HT1080 (cell line): ENCODE data around the gene SLC25A51. TPM values are rescaled to one million over a fixed set of nuclear protein-coding genes. Genes with fewer than 3 reads are reported as not detected.
A peak's percentile ranks its signal among the peaks of the same experiment; 100 is the strongest.
"Not testable (repeated sequence)": the region's sequence is repeated elsewhere in the genome, so short reads cannot be mapped to it uniquely, and the experiment has no call there.

ENCODE experiments used
- DNase-seq: peaks from one replicate; pipeline ENCODE4 v3.0.0-alpha.2; 2015; ENCODE audit warnings: low read depth
- total RNA-seq: library from RNA; depleted of rRNA; stranded (reverse); fragments of >200 nt; shearing (Covaris generic); gene quantifications from 2 replicates; pipeline ENCODE4 v1.2.3, GENCODE V29; 2014

SLC25A51 gene
- total RNA-seq, 1 experiment from 2014 or later: 39.8 TPM

- DNase-seq: no peak
Observed at GRCh38 chr9:37905776-37906175, 1.8 kb upstream of the SLC25A51 start.

GRCh38 chr9:37905131-37905505 is 1.2 kb upstream of the SLC25A51 start:
- no peak for DNase-seq

GRCh38 chr9:37904445-37905130 is 661 bp upstream of the SLC25A51 start:
- DNase-seq: no peak

GRCh38 chr9:37902796-37903646 is 906 bp downstream of the SLC25A51 start:
- peak; percentile 37 for DNase-seq

- no peak for DNase-seq
Observed at GRCh38 chr9:37902131-37902530, 1.8 kb downstream of the SLC25A51 start.

GRCh38 chr9:37899041-37899440 is 4.9 kb downstream of the SLC25A51 start:
- no peak for DNase-seq

- peak; percentile 55 for DNase-seq
Observed at GRCh38 chr9:37897665-37898064, 6.3 kb downstream of the SLC25A51 start.

- DNase-seq: no peak
Observed at GRCh38 chr9:37892063-37892462, 11.9 kb downstream of the SLC25A51 start.

GRCh38 chr9:37891042-37891441 is 12.9 kb downstream of the SLC25A51 start:
- not testable (repeated sequence) for DNase-seq

GRCh38 chr9:37889536-37889935 is 14.4 kb downstream of the SLC25A51 start:
- DNase-seq: no peak

- DNase-seq: not testable (repeated sequence)
Observed at GRCh38 chr9:37887977-37888583, 15.8 kb downstream of the SLC25A51 start.

- no peak for DNase-seq
Observed at GRCh38 chr9:37880916-37881479, 22.9 kb downstream of the SLC25A51 start.

GRCh38 chr9:37876376-37876775 is 27.6 kb downstream of the SLC25A51 start:
- DNase-seq: no peak

- no peak for DNase-seq
Observed at GRCh38 chr9:37873955-37874354, 30.0 kb downstream of the SLC25A51 start.

- DNase-seq: no peak
Observed at GRCh38 chr9:37870799-37871176, 33.1 kb downstream of the SLC25A51 start.

GRCh38 chr9:37870081-37870798 is 33.7 kb downstream of the SLC25A51 start:
- no peak for DNase-seq

GRCh38 chr9:37862530-37862929 is 41.4 kb downstream of the SLC25A51 start:
- DNase-seq: no peak

- DNase-seq: peak; percentile 2
Observed at GRCh38 chr9:37859043-37859442, 44.9 kb downstream of the SLC25A51 start.

- no peak for DNase-seq
Observed at GRCh38 chr9:37856551-37856950, 47.4 kb downstream of the SLC25A51 start.

GRCh38 chr9:37852222-37852621 is 51.7 kb downstream of the SLC25A51 start:
- no peak for DNase-seq

- DNase-seq: peak; percentile 81
Observed at GRCh38 chr9:37840560-37841194, 63.2 kb downstream of the SLC25A51 start.
